Pons (tissue), 1 donor: ENCODE data around the gene ZNF836.

ENCODE experiments used
- DNase-seq: peaks from one replicate; pipeline ENCODE4 v3.0.0-alpha.2; 2016; ENCODE audit warnings: low spot score

ZNF836 gene

DNA sequence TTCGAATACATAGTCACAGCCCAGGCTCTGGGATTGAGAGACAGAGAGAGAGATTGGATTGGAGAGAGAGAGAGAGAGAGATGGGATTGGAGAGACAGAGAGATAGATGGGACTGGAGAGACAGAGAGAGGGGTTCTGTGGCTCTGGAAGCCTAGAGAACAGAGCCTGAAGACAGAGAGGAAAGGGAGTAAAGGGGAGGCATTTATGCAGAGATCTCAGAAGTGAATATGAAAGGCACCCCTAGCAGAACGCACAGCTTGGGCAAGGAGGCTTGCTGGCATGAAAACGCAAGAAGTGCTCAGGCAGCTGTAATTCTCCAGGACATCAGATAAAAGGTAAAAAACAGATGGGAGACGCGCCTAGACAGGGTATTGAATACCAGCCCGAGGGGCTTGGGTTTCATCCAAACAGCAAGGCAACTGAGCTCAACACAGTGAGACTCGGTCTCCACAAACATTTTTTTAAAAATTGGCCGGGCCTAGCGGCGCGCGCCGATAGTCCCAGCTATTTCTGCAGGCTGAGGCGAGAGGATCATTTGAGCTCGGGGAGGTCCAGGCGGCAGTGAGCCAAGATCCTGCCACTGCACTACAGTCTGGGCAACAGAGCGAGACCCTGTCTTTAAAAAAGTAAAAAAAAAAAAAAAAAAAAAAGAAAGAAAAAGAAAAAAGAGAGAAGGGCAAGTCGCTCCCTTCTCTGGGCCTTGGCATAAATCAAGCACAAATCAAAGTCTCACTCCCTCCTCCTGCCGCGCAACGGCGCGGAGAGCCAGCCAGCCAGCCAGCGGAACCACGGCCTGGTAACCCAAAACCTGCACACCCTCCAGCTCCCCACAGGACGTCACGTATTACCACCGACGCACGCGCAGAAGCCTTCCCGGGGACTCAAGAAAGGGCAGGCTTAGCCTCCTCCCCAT, 17.7 kb upstream of the ZNF836 start:
- no peak for DNase-seq

DNA sequence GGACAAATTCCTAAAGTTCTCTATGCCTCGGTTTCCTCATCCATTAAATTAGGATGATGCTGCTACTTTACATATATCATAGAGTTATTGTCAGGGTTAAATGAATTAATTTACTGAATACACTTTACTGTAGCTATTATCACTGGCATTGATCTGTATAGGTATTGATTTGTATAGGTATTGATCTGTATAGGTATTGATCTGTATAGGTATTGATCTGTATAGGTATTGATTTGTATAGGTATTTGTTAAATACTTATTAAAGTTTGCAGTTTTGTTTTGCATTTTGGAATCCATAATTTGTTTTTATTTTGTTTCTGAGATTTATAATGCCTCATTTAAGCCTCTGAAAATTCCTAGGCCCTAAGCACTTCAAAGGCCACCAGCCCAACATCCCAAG, 16.0 kb upstream of the ZNF836 start:
- no peak for DNase-seq

DNA sequence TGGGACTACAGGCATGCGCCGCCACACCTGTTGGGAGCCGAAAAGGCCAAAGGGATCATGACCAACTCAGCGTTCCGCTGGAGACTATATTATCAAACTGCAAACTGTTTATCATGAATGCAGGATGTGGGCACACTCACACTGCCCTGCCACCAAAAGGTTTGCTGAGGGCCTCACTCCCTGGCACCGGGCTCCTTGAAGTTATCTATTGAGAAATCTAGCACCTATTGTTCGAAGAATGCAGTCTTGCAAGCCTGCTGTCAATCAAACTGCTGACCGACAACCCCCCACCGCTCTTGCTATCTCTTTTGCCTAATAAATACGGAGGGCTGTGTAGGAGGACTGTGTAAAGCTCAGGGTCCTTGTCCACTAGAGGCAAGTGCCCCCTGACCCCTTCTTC, 5.2 kb upstream of the ZNF836 start:
- no peak for DNase-seq

DNA sequence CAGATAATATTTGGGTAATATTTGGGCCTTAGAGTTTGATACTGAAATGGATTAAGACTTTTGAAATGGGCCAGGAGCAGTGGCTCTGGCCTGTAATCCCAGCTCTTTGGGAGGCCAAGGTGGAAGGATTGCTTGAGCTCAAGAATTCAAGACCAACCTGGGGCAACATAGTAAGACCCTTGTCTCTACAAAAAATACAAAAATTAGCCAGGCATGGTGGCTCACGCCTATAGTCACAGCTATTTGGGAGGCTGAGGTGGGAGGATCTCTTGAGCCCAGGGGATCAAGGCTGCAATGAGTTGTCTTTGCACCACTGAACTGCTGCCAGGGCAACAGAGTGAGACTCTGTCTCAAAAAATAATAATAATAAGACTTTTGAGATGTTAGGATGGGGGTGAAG, 926 bp upstream of the ZNF836 start:
- DNase-seq = no peak

DNA sequence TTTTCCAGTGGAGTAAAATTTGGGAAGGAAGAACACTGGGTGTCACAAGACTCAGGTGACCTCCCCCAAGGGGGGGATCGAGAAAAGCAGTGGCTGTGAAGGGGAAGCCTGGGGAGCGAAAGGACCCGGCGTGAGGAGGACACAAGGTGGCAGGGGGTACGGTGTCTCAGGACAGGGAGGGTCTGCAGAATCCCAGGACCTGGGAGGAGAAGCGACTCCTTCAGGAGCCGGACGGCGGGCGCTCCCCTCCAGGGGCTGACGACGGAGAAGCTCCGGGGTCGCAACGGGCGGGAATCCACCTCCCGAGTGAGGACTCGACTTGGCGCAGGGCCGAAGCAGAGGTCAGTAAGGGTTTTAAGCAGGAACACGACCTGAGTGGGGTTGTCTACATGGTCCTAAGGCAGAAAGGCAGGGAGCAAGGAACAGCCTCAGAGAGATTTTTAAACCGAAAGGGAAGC, 529 bp downstream of the ZNF836 start:
- DNase-seq = no peak

DNA sequence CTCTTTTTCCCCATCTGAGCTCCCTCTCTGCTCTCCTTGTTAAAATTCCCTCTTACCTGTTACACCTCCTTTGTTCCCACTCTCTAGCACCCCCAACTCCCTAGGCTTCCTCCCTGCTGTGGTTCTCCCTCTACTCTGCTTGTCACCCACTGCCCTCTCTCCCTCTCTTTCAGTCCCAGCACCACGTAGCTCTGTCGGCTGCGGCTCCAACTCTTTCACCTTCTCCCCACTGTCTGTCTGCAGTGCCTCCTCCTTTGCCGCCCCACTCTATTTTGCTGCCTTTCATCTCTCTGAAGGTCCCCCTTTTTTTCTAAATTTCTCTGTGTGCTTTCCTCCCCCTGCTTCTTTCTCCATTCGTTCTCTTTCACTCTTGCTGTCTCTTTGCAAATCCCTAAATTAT, 1.1 kb downstream of the ZNF836 start:
- DNase-seq = no peak

DNA sequence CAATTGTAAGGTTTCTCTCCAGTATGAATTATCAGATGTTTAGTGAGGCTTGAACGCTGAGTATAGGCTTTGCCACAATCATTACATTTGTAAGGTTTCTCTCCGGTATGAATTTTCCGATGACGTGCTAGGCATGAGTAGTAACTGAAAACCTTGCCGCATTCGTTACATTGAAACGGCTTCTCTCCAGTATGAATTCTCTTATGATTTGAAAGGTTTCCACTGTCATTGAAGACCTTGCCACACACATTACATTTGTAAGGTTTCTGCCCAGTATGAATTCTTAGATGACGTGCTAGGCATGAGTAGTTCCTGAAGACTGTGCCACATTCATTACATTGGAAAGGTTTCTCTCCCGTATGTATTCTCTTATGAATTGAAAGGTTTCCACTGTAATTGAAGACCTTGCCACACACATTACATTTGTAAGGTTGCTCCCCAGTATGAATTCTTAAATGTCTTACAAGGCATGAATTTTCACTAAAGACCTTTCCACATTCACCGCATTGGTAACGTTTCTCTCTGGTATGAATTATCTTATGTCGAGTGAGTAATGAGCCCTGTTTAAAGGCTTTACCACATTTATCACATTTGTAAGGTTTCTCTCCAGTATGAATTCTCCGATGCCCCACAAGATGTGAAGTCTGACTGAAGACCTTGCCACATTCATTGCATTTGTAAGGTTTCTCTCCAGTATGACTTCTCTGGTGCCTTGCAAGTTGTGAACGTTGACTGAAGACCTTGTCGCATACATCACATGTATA, 15.6 kb downstream of the ZNF836 start:
- DNase-seq = no peak

DNA sequence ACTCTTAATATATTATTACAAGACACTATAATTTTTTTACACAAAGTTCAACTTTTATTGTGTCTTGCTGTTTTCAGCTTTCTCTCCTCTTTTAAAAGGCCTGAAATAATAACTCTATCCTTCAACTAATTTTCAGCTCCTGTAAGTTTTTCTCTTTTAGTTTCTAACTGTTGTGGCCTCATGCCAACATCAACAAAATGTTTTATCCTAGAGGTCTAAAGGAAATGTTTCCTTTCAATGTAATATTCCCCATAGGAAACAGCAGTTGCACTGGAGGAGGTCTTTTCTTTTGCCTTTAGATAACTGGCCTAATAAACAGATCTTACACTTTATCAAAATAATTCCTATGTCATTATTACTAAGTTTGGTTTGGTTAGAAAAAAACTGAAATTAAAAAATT, 23.2 kb downstream of the ZNF836 start:
- no peak for DNase-seq

DNA sequence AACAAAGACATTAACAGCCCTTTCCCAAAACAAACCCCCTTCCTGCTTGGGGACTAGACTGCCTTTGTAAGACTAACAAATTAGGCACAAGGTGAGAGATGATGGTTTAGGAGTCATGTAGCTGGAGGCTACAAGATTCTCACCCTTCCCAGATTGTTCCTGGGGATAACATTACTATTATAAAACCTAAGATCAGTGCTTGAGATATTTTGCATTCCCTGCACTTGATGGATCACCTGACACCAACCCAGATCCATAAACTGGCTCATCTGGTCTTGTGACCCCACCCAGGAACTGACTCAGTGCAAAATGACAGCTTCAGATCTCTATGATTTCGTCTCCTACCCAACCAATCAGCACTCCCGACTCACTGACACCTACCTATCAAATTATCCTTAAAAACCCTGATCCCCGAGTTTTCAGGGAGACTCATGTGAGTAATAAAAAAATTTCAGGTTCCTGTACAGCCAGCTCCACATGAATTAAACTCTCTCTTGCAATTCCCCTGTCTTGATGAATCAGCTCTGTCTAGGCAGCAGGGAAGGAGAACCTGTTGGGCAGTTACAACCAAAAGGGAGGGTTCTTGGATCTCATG, 29.3 kb downstream of the ZNF836 start:
- no peak for DNase-seq

DNA sequence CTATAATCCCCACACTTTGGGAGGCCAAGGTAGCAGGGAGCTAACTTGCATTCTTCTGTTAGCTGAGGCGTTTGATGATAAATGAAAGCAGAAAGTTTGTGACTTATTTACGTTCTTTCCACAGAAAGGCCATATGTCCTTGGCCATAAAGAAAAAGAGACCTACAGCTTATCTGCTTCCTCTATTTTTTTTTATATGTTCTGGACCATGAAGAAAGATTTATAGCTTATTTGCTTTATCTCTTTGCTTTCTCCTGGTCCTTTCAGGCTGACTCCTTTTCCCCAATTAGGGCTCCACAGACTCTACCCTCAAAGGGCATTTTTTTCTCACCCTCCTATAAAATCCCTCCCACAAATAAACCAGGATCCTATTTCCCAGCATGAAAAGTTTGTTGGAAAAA, 30.2 kb downstream of the ZNF836 start:
- no peak for DNase-seq

DNA sequence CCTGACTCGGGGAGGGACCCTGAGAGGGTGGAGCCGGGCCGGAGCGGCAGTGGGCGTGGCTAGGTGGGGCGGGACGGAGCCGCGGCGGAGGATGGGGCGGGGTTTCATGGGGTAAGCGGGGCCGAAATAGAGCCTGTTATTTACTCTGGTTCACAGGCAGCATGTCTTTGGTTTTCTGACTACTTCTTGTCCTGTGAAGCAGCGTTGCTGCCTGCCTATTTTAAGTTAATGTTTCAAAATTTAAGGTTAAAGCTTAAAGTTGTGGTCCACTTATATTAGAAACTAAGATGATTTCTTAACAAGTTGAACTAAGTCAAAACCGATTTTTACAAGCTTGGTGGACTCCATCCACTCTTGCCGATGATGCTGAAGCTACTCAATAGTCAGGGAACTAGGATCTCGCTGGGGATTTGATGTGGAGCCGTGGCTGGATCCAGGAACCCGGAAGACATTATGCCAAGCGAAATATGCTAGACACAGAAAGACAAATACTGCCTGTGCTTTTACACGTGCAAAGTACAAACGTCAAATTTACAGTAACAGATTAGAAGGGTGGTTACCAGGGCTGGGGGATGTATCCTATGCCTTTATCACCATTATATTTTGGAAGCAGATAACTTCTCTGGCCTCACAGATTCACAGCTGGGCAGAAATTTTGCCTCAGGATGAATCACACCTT, 31.2 kb downstream of the ZNF836 start:
- no peak for DNase-seq

DNA sequence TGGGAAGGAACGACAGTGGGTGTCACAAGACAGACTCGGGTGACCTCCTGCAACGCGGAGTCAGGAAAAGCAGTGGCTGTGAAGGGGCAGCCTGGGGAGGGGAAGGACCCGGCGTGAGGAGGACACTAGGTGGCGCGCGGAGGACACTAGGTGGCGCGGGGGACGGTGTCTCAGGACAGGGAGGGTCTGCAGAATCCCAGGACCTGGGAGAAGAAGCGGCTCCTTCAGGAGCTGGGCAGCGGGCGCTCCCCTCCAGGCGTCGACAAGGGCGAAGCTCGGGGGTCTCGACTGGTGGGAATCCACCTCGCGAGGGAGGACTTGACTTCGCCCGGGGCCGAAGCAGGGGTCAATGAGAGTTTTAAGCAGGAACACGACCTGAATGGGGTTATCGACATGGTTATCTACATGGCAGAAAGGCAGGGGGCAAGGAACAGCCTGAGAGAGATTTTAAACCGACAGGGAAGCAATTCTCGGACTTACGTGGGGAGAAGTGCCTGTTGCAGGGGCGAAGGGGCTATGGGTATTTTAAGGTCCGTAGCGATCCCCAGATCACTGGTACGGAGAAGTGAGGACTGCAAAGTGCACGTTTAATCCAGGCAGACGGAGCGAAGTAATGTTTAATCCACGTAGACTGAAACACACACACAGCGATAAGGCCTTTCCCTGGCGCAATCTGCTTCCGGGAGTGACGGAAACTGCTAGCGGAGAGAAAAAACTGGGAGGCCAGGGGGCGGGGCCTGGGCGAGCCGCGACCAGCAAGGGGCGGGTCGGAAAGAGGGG, 32.0 kb downstream of the ZNF836 start, which contains the start of gene ZNF616:
TSS of gene ZNF616 (minus strand) at position 687 of the 780 bp plus-strand sequence. CDS start 9,426 bp downstream, outside the sequence.
- DNase-seq = peak; percentile 94

DNA sequence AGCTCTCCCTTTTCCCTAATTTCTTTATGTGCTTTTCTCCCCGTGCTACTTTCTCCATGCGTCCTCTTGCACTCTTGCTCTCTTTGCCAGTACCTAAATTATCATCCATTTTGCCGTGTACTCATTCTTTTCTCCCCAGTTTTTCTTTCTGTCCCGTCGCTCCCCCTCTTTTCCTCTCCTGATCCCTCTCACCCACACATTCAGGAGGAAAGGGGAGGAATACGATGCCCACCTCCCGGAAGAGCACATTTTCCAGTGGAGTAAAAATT, 32.5 kb downstream of the ZNF836 start:
- no peak for DNase-seq

DNA sequence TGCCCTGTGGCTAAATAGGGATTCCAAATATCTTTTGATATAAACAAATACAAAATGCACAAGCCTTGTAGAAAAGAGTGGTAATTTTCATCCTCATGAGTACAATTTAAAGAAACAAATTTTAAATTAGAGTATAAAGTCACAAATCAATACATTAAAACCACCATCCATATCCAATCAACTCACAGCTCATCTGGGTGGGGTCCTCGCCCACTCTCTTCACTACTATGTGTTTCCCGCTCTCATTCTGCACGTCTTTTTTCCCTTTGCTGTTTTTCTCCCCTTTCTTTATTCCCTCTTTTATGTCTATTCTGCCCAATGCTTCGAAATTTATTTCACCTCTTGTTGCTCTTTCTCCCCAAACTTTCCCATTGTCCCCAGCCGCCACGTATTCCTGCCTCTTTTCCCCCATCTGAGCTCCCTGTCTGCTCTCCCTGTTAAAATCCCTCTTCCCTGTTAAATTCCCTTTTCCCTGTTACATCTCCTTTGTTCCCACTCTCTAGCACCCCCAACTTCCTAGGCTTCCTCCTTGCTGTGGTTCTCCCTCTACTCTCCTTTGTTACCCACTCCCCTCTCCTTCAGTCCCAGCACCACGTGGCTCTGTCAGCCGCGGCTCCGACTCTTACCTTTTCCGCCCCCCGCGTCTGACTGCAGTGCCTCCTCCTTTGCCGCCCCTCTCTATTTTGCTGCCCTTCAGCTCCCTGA, 33.0 kb downstream of the ZNF836 start:
- peak; percentile 11 for DNase-seq

DNA sequence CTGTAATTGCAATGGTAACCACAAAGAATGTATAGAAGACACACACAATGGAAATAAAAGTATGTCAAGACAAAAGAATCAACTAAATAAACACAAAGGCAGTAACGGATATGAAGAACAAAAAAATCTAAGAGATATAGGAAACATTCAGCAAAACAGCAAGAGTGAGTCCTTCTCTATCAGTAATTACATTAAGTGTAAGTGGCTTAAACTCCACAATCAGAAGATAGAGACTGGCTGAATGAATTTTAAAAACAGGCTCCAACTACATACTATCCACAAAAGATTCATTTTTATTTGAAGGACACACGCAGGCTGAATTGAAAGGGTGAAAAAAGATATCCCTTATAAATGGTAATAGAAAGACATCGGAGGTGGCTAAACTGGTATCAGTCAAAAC, 51.1 kb downstream of the ZNF836 start:
- no peak for DNase-seq

DNA sequence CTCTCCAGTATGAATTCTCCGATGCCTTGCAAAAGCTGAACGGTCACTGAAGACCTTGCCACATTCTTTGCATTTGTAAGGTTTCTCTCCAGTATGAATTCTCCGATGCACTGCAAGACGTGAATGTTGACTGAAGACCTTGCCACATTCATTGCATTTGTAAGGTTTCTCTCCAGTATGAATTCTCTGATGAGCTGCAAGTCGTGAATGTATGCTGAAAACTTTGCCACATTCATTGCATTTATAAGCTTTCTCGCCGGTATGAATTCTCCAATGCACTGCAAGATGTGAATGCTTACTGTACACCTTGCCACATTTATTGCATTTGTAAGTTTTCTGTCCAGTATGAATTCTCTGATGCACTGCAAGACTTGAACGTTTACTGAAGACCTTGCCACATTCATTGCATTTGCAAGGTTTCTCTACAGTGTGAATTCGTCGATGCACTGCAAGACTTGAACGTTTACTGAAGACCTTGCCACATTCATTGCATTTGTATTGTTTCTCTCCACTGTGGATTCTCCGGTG, 55.8 kb downstream of the ZNF836 start:
- DNase-seq = no peak

DNA sequence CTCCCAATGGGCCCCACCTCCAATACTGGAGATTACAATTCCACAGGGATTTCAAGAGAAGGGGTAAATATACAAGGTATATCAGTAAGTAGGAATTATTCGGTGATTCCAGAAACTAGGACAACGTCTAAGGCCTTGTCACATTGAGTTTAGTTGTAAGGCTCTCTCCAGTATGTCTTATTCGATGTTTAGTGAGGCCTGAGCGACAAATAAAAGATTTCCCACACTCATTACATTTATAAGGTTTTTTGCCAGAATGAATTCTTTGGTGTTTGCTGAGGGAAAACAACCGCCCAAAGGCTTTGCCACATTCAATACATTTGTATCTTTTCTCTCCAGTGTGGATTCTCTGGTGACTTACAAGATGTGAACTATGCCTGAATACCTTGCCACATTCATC, 56.7 kb downstream of the ZNF836 start:
- DNase-seq = no peak

DNA sequence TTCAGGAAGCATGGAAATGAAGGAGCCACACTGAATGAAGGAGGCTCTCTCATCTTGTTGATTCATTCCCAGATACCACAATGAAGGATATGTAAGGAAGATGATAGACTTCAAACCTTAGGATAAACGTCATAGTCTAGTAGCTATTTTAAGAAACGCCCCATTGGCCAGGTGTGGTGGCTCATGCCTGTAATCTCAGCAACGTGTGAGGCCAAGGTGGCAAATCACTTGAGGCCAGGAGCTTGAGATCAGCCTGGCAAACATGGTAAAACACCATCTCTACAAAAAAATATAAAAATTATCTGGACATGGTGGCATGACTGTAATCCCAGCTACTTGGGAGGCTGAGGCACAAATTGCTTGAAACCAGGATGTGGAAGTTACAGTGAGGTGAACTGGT, 58.8 kb downstream of the ZNF836 start:
- no peak for DNase-seq

DNA sequence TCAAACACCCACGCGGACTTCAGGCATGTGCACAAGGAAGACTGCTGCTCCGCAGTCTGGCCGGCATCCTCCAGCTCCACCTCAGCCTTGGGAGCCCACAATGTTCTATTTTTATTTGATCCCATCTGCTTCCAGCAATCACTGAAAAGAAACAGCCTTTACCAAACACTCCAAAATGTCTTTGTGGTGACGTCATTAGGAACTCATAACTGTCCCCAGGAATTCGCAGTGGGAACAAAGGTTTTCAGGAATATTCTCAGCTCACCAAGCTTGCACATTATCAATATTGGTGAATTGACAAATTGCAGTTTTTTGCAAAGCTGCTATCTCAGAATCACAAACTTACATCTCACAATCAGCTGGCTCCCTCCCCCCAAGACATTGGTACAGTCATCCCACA, 60.6 kb downstream of the ZNF836 start:
- DNase-seq = no peak
